H54 (cell line): Measurements from ENCODE around the gene SLC9B2.

Experiments
- DNase-seq: peaks from one replicate; pipeline ENCODE4 v3.0.0; 2011; ENCODE audit warnings: low spot score, mixed read lengths; ENCODE audit not compliant: insufficient read length
- FAIRE-seq: peaks from 3 replicates; lab custom pipeline; 2011; peaks lifted over from hg19 to GRCh38; lab: Jason Lieb, UNC
- POLR2A ChIP-seq: IDR thresholded peaks from 2 replicates; pipeline ENCODE4 v1.6.1; 2011; ENCODE audit warnings: low read depth, mild to moderate bottlenecking, low read length

Gene SLC9B2

DNA sequence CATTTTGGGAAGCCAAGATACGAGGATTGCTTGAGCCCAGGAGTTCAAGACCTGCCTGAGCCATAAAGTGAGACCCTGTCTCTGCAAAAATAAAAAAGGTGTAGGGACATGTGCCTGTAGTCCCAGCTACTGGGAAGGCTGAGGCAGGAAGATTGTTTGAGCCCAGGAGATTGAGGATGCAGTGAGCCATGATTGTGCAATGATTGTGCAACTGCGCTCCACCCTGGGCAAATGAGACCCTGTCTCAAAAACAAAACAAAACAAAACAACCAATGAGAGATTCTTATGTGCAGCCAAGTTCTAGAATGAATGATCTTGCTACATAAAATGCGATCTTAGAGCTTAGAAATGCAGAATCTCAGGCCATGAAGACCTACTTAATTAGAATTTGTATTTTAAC is 22.5 kb downstream of the SLC9B2 start:
- DNase-seq (no peak), FAIRE-seq (no peak)
- TF ChIP-seq POLR2A, result no peak

DNA sequence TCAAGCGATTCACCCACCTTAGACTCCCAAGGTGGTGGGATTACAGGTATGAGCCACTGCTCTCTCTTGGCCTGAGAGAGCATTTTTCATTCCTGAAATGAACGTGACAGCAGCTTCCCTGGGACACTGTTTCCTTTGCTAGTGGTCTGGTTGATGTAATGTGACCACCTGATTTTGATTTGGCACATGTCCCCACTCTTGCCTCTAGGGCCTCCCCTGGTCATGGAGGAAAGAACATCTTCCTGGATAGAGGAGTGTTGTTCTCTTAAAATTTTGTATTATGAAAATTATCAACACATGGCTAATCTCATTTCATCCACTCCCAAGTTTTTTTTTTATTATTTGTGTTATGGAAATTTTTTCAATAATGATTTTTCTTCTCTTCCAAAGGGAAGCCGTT is 23.8 kb downstream of the SLC9B2 start:
- FAIRE-seq, result no peak
- no peak for TF ChIP-seq POLR2A
- no peak for DNase-seq

DNA sequence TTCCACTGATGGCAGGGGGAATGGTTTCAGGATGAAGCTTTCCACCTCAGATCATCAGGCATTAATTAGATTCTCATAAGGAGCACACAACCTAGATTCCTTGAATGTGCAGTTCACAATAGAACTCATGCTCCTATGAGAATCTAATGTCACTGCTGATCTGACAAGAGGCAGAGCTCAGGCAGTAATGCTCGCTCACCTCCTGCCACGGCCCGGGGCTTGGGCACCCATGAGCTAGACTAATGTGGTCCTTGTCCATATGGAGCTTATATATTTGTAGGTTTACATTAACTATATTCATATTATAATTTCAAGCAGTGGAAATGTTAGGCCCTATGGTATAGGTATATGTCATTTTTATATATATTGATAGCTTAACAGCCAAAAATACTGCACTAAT is 24.4 kb downstream of the SLC9B2 start:
- no peak for TF ChIP-seq POLR2A
- DNase-seq, result no peak
- FAIRE-seq, result no peak

DNA sequence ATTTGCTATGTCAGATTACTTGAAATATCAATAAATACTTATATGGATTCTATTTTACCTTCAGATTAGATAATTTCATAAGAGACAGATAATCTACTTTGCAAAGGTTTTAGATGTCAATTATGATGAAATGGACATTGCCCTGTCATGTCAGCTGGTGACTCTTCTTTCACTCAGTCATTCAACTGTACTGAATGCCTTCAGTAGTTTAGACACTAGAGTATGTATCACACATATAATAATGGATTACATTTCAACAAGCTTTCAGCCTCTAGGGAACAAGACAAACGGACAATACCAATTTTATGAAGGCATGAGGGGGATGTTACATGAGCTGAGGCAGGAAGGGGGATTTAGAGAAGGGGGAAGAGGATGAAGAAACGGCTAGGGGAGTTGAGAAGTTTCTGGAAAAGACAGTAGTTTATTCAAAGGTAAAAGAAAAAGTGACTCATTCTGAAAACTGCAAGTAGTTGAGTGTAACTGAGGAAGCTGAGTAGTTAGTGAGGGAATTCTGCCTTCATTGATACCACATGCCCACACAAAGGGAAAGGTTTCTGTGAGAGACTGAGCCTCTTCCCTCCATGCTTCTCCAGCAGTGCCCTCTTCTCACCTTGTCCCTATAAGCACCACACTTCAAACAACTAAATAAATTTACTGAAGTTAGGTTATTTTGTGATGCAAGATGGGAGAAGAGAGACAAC is 25.7 kb downstream of the SLC9B2 start:
- TF ChIP-seq POLR2A, result no peak
- no peak for DNase-seq
- FAIRE-seq, result no peak

DNA sequence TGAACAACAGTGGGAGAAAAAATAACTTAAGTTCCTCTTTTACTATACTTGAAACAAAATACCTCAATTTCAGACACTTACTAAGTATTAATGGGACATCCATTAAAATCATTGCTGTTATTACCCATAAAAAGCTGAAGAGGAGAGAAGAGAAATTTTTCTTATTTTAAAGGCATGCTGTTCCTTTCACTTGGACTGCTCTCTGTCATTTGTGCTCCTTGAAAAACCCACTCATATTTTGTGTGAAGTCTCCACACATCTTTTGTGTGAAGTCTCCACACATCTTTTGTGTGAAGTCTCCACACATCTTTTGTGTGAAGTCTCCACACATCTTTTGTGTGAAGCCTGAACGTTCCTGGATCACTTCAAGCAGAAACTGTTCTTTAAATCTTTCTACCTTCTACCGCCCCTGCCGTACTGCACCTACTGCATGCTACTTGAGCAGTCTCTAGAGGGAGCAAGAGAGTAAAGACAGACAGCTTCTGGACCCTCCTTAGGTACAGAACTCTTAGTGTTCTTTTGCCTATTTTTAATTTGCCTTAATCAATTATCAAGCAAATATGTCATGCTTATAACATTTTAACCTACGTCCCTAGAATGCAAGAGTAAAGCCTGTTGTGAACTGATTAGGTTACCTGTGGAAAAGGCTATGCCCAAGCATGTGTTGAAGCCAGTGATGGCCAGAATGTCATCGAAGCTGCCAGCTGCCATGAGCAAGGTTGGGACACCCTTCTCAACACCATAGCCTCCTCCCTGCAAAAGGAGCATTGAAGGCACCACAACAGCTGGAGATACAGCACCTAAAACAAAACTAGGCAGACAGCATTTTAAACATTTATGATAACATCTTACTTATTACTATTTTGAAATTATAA is 29.9 kb downstream of the SLC9B2 start:
- no peak for FAIRE-seq
- TF ChIP-seq POLR2A, result no peak
- DNase-seq, result no peak

DNA sequence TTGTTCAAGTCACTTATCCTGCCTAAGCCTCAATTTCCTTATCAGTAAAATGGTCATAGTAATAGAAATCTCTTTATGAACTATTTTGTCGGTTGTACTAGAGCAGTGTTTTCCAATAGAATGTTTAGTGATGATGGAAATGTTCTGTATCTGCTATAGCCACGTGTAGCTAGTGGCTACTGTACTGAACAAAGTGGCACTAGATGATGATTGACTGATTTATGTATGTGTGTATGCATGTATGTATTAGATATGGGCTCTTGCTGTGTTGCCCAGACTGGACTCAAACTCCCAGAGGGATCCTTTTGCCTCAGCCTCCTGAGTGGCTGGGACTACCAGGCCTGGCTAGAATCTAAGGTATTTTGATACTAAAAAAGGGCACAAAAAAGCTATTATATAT is 32.4 kb downstream of the SLC9B2 start:
- FAIRE-seq (no peak), DNase-seq (no peak)
- TF ChIP-seq POLR2A, result no peak

DNA sequence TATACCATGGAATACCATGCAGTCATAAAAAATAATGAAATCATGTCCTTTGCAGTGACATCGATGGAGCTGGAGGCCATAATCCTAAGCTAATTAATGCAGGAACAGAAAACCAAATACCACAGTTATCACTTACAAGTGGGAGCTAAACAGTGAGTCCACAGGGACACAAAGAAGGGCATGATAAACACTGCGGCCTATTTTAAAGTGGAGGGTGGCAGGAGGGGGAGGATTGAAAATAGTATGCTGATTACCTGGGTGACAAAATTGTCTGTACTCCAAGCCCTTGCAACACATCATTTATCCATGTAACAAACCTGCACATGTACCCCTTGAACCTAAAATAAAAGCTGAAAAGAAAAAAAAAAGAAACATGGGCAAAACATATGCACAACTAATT is 40.4 kb downstream of the SLC9B2 start:
- no peak for TF ChIP-seq POLR2A
- FAIRE-seq (no peak), DNase-seq (no peak)

DNA sequence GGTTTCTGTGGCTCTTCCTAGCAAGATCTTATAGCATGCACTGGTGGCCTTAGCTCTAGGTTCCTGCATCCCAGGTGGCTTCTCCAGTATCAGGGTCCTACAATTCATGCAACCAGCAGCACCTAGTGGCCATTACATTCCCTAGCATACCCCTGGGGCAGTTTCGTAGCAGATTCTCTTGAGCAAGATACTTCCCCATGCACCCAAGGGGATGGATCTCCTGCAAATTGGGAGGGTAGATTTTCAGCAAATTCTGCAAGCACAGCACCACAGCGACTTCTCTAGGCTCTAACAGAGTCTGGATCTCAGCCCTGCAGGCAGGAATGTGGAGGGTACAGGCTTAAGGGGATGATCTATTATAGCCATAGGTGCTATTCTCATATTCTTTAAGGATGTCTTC is 44.0 kb downstream of the SLC9B2 start:
- no peak for TF ChIP-seq POLR2A
- no peak for FAIRE-seq
- DNase-seq, result no peak

DNA sequence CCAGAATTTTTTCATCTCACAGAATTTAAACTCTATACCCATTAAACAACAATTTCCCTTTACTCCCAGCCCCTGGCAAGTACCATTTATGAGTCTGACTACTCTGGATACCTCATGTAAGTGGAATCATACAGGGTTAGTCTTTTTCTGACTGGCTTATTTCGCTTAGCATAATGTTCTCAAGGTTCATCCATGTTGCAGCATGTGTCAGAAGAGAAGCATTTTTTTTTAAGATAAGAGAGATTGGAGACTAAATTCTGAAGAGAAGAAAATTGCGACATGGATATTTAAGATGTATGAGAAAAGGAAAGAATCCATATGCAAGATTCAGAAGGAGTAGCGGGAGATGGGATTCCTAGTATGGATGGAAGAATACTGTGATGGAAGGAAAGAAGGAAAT is 45.8 kb downstream of the SLC9B2 start:
- FAIRE-seq, result no peak
- no peak for DNase-seq

DNA sequence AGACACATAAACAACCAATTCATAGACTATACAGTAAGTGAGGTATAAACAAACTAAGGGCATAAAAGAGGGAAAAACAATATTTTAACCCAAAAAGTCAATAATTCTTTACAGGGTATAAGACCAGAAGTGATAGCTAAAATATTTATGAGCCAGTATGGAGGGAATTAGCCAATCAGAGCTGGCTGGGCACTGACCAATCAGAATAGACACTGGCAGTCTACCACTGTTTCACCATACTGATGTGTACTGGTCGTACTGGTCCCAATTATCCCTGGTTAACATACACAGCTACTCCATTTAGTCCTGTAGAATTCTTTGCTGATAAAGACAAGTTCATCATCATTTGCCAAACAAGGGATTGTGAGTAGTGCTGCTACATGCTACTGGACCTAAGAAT is 47.3 kb downstream of the SLC9B2 start:
- FAIRE-seq (no peak), DNase-seq (no peak)
- no peak for TF ChIP-seq POLR2A

More for the DNA sequence above, 45.8 kb downstream of the SLC9B2 start:
- no peak for TF ChIP-seq POLR2A

DNA sequence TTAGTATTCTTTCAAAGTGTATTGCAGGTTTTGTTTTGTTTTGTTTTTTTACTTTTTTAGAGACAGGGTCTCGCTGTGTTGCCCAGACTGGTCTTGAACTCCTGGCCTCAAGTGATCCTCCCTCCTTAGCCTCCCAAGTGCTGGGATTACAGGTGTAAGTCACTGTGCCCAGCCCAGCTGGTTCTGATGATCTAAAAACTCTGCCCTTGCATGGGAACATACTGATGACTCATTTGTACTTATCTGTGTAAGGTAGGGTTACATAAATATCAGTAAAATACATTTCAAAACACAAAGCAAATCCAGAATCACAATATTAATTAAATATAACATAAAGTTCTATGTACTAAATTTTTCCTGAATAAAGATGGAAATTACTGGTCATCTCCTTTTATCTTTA is 49.7 kb downstream of the SLC9B2 start:
- FAIRE-seq (no peak), DNase-seq (no peak)
- no peak for TF ChIP-seq POLR2A

DNA sequence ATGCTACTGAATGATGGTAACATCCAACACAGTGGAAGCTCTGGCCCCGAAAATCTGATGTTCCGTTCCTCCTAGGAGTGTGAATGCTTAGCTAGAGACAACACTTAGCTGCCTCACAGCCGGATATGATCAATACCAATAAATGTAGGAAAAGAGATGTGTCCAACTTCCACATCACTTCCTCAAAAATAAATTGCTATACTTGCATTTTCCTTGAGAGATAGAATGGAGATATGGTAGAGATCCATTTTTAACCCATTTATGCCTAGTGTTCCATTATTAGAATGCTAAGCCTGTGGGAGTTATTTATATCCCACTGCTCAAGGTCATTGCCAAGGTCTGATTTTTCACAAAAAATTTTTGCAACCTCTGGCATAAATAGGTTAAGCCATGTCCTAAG is 51.6 kb downstream of the SLC9B2 start:
- DNase-seq (no peak), FAIRE-seq (no peak)
- no peak for TF ChIP-seq POLR2A

DNA sequence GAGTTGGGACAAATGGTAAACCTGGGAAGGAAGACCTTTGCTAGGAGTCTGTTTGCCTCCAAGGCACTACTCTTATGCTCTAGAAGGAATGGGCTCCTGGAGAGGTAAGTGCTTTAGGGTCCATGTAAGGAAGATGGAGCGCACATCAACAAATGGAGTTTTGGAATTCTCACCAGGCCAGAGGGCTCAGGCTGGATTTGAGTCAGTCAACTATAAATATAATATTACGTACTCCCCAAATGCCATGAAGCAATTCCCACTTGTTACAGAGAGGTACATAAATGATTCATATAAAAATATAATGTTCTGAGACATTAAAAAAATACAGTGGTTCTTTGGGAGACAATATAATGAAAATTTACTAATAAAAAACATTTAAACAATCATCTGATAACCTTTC is 55.4 kb downstream of the SLC9B2 start:
- no peak for DNase-seq
- no peak for TF ChIP-seq POLR2A
- FAIRE-seq, result no peak

DNA sequence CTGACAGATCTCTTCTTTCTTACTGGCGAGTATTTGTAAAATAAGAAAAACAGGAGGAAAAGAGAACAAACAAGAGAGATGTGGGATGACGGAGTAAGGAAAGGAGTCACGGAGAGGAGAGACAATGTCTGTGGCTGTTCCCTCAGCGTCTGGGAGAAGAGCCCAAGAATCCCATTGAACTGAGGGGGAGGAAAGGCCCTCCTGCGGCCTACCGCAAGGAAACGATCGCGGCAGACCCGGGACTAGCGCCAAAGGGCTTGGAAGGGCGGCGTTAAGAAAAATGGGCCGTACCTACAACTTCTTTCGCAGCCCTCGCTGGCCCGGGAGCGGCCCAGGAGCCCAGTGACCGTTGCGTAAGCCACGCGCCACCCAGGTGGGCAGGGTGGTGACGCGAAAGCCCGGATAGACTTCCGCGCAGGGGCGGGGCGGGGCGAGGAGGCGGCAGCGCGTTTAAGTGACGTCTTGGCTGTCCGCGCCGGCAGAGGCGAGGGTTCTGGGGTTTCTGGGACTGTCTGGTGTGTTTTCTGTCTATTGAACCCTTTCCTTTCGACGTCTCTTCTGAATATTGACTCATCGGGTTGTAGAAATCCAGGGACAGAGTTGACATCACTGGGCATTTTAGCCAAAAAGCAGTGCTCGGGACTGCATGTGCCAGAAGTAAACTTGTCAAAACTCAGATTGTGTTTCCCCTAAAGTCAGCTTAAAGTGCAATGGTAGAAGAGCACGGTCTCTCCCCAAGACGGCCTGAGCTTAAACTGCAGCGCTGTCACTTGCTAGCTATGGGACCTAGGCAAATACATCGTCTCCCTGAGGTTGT is 57.0 kb downstream of the SLC9B2 start, which contains the start of gene SLC9B1:
Gene SLC9B1, minus strand, starts transcription at position 398 of the 817 bp plus-strand sequence. CDS start 27,994 bp downstream, outside the sequence.
- TF ChIP-seq POLR2A, result peak; percentile 53; the same call in 1 of the 2 replicates
- FAIRE-seq (peak; percentile 72), DNase-seq (peak; percentile 63)
